H9 (cell line): ENCODE data around the gene PRODH. TPM values are rescaled to one million over a fixed set of nuclear protein-coding genes. Genes with fewer than 3 reads are reported as not detected.

Experiments
- DNase-seq: peaks from one replicate; pipeline ENCODE4 v3.0.0-alpha.2; 2017
- H2AFZ ChIP-seq: one replicate; pipeline ENCODE4 v1.6.1; 2013; ENCODE audit warnings: mild to moderate bottlenecking, low read length, control low read depth, moderate library complexity
- H2AK5ac ChIP-seq: 2 replicates; pipeline ENCODE4 v1.6.1; 2013; ENCODE audit warnings: low read length, control low read depth, mixed read lengths; ENCODE audit not compliant: insufficient read length
- H2BK120ac ChIP-seq: one replicate; pipeline ENCODE4 v1.6.1; 2013; ENCODE audit warnings: low read depth, mild to moderate bottlenecking, low read length, control low read depth, inconsistent platforms; ENCODE audit not compliant: poor library complexity, severe bottlenecking
- H2BK12ac ChIP-seq: 2 replicates; pipeline ENCODE4 v1.6.1; 2013; ENCODE audit warnings: low read length, control low read depth, mixed read lengths, low read depth; ENCODE audit not compliant: insufficient read length
- H2BK15ac ChIP-seq: 2 replicates; pipeline ENCODE4 v1.6.1; 2013; ENCODE audit warnings: low read depth, low read length, control low read depth
- H2BK20ac ChIP-seq: one replicate; pipeline ENCODE4 v1.6.1; 2013; ENCODE audit warnings: low read depth, mild to moderate bottlenecking, low read length, control low read depth, inconsistent platforms; ENCODE audit not compliant: poor library complexity, severe bottlenecking
- H2BK5ac ChIP-seq: 2 replicates; pipeline ENCODE4 v1.6.1; 2013; ENCODE audit warnings: low read length, control low read depth, mixed read lengths; ENCODE audit not compliant: insufficient read length
- H3K14ac ChIP-seq: 2 replicates; pipeline ENCODE4 v1.6.1; 2013; ENCODE audit warnings: low read length, control low read depth; ENCODE audit not compliant: insufficient read depth
- H3K18ac ChIP-seq: 2 replicates; pipeline ENCODE4 v1.6.1; 2013; ENCODE audit warnings: low read depth, mild to moderate bottlenecking, mixed read lengths, low read length, control low read depth; ENCODE audit not compliant: insufficient read length
- H3K23ac ChIP-seq: 2 replicates; pipeline ENCODE4 v1.6.1; 2013; ENCODE audit warnings: low read length, control low read depth, mixed read lengths, low read depth; ENCODE audit not compliant: insufficient read length
- H3K23me2 ChIP-seq: 2 replicates; pipeline ENCODE4 v1.6.1; 2013; ENCODE audit warnings: low read depth, mild to moderate bottlenecking, mixed read lengths, low read length, control low read depth; ENCODE audit not compliant: insufficient read length, poor library complexity, severe bottlenecking
- H3K27ac ChIP-seq: 2 replicates; pipeline ENCODE4 v1.5.1; 2013; ENCODE audit warnings: low read length, control low read depth, mixed read lengths, low read depth; ENCODE audit not compliant: insufficient read length
- H3K27me3 ChIP-seq: 2 replicates; pipeline ENCODE4 v1.6.1; 2013; ENCODE audit warnings: low read length, control low read depth, inconsistent platforms; ENCODE audit not compliant: insufficient read depth
- H3K4ac ChIP-seq: 2 replicates; pipeline ENCODE4 v1.6.1; 2013; ENCODE audit warnings: low read depth, mild to moderate bottlenecking, control low read depth, inconsistent platforms, low read length, moderate library complexity
- H3K4me1 ChIP-seq: 2 replicates; pipeline ENCODE4 v1.6.1; 2013; ENCODE audit warnings: low read length, control low read depth, inconsistent platforms; ENCODE audit not compliant: insufficient read depth
- H3K4me2 ChIP-seq: 2 replicates; pipeline ENCODE4 v1.6.1; 2013; ENCODE audit warnings: low read length, control low read depth, mixed read lengths; ENCODE audit not compliant: insufficient read length, insufficient read depth
- H3K56ac ChIP-seq: 2 replicates; pipeline ENCODE4 v1.6.1; 2013; ENCODE audit warnings: low read depth, mild to moderate bottlenecking, mixed read lengths, low read length, control low read depth; ENCODE audit not compliant: insufficient read length
- H3K79me1 ChIP-seq: 2 replicates; pipeline ENCODE4 v1.6.1; 2013; ENCODE audit warnings: low read depth, mild to moderate bottlenecking, moderate library complexity, low read length, control low read depth, inconsistent platforms; ENCODE audit not compliant: insufficient read depth, poor library complexity, severe bottlenecking
- H3K79me2 ChIP-seq: 2 replicates; pipeline ENCODE4 v1.6.1; 2013; ENCODE audit warnings: low read length, control low read depth, inconsistent platforms; ENCODE audit not compliant: insufficient read depth
- H3K9ac ChIP-seq: 2 replicates; pipeline ENCODE4 v1.6.1; 2013; ENCODE audit warnings: low read length, control low read depth, mixed read lengths; ENCODE audit not compliant: insufficient read length; ENCODE audit errors: extremely low read depth
- H3K9me3 ChIP-seq: one replicate; pipeline ENCODE4 v1.6.1; 2013; ENCODE audit warnings: low read depth, low read length, inconsistent platforms; ENCODE audit not compliant: control insufficient read depth
- H3T11ph ChIP-seq: one replicate; pipeline ENCODE4 v1.6.1; 2013; ENCODE audit warnings: mild to moderate bottlenecking, low read length, control low read depth, inconsistent platforms
- H4K20me1 ChIP-seq: one replicate; pipeline ENCODE4 v1.6.1; 2013; ENCODE audit not compliant: control insufficient read depth, insufficient read length, insufficient read depth
- H4K5ac ChIP-seq: 2 replicates; pipeline ENCODE4 v1.6.1; 2013; ENCODE audit warnings: low read depth, mild to moderate bottlenecking, mixed read lengths, low read length, control low read depth; ENCODE audit not compliant: insufficient read length
- H4K8ac ChIP-seq: replicated peaks from 2 replicates; pipeline ENCODE4 v1.6.1; 2013; ENCODE audit warnings: low read length, control low read depth, mixed read lengths, low read depth; ENCODE audit not compliant: insufficient read length
- H4K91ac ChIP-seq: 2 replicates; pipeline ENCODE4 v1.6.1; 2013; ENCODE audit warnings: low read depth, mild to moderate bottlenecking, moderate library complexity, mixed read lengths, low read length, control low read depth; ENCODE audit not compliant: insufficient read length
- H3K27ac Mint-ChIP-seq, 3 experiments: 2 replicates in 2 of 3; 3 replicates in 1 of 3; pipeline ENCODE4 v1.8.0; 2020 to 2021; ENCODE audit warnings: mixed read lengths in 3 of 3, mild to moderate bottlenecking in 1 of 3, moderate library complexity in 1 of 3
- H3K27me3 Mint-ChIP-seq: 2 replicates; pipeline ENCODE4 v1.8.0; 2021; ENCODE audit warnings: low read depth, mild to moderate bottlenecking, moderate library complexity, mixed read lengths
- H3K36me3 Mint-ChIP-seq, 3 experiments: 2 replicates in 2 of 3; 3 replicates in 1 of 3; pipeline ENCODE4 v1.8.0; 2020 to 2021; ENCODE audit warnings: low read depth in 3 of 3, mixed read lengths in 3 of 3; ENCODE audit not compliant: insufficient read depth in 1 of 3
- H3K4me1 Mint-ChIP-seq, 2 experiments: 2 replicates each; pipeline ENCODE4 v1.8.0; 2020; ENCODE audit warnings: mixed read lengths in 2 of 2
- H3K4me3 Mint-ChIP-seq, 2 experiments: 2 replicates in 1 of 2; 3 replicates in 1 of 2; pipeline ENCODE4 v1.8.0; 2020 to 2021; ENCODE audit warnings: mild to moderate bottlenecking in 2 of 2, mixed read lengths in 2 of 2, moderate library complexity in 1 of 2
- H3K9me3 Mint-ChIP-seq, 2 experiments: 2 replicates in 1 of 2; 3 replicates in 1 of 2; pipeline ENCODE4 v1.8.0; 2020; ENCODE audit warnings: mild to moderate bottlenecking in 2 of 2, mixed read lengths in 2 of 2, moderate library complexity in 1 of 2
- CTCF ChIP-seq: fragments of 200-600 bp; sonication (generic); conservative IDR thresholded peaks from 3 replicates; pipeline ENCODE4 v1.8.0; 2021; ENCODE audit warnings: antibody characterized with exemption, mild to moderate bottlenecking
- WGBS: extraction: QIAGEN DNeasy Blood & Tissue Kit; methylation state at CpG from one replicate; pipeline ENCODE4 v1.1.7; 2013; ENCODE audit warnings: missing lambda C conversion rate, low lambda C conversion rate, mixed read lengths; ENCODE audit not compliant: insufficient read length; ENCODE audit errors: extremely low coverage; 5-methylcytosine and 5-hydroxymethylcytosine counted together
- total RNA-seq: library from RNA; stranded (reverse); gene quantifications from 2 replicates; pipeline ENCODE4 v1.2.1, GENCODE V29; 2021

The PRODH gene
- total RNA-seq, 1 experiment from 2014 or later: 51.2 TPM

- no peak overlapping the region for H3K27ac Mint-ChIP-seq
- Histone ChIP-seq H4K8ac (no peak overlapping the region), H3K56ac (no peak overlapping the region), H4K20me1 (no peaks in the 10 kb centered on the region), H3K4ac (no peak overlapping the region), H2AK5ac (no peak overlapping the region), H3K23ac (no peak overlapping the region), H3K4me1 (no peaks in the 10 kb centered on the region), H4K91ac (no peak overlapping the region), H3K14ac (no peak overlapping the region), H2BK20ac (no peak overlapping the region), H3K4me2 (no peak overlapping the region), H3K79me1 (no peaks in the 10 kb centered on the region), H3K27me3 (no peaks in the 10 kb centered on the region), H3T11ph (no peak overlapping the region), H2BK15ac (no peak overlapping the region), H4K5ac (no peak overlapping the region), H2BK120ac (no peak overlapping the region), H3K9me3 (no peaks in the 10 kb centered on the region), H2BK12ac (no peak overlapping the region), H3K18ac (no peak overlapping the region), H3K23me2 (no peaks in the 10 kb centered on the region), H2BK5ac (no peak overlapping the region), H3K79me2 (no peaks in the 10 kb centered on the region), H3K9ac (no peak overlapping the region), H3K27ac (no peak overlapping the region), H2AFZ (no peak overlapping the region)
- peak; percentile 5 for DNase-seq
- H3K4me1 Mint-ChIP-seq: peaks cover 2% of the 10 kb centered on the region in 2 experiments
- no peaks in the 10 kb centered on the region for H3K27me3 Mint-ChIP-seq
- no peak for TF ChIP-seq CTCF
- H3K36me3 Mint-ChIP-seq: no peaks in the 10 kb centered on the region
- no peaks in the 10 kb centered on the region for H3K9me3 Mint-ChIP-seq
- no peak overlapping the region for H3K4me3 Mint-ChIP-seq
- no CpG with 5 or more reads among the region's 5 CpGs for WGBS
Observed at GRCh38 chr22:18909556-18909955, 26.5 kb downstream of the PRODH start.
